ENCODE measurements around the gene ADGRG1. TPM values are rescaled to one million over a fixed set of nuclear protein-coding genes. Genes with fewer than 3 reads are reported as not detected.

Gene ADGRG1
- total RNA-seq, 1 donor from 2014 or later: 13.9 TPM

DNA sequence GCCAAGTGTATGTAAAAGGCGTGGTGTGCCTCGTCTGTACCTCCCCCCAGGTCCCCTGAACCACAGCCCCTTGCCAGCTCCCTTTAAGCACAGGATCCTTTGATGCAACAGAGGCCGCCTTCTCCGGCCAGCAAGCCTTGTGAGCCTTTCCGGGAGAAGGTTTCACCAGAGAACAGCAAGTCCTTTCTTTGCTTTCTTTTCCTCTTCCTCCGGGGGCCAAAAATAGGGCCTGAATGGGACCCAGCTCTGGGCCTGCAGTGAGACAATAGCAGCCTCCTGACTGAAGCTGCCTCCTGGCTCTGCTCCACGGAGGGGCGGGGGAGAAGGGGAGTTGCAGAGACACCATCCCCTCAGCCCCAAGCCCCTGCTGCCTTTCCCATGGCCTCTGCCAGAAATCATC, 9.0 kb downstream of the ADGRG1 start:
- Histone ChIP-seq H4K20me1 (ENCODE audit: insufficient read depth, low read length) (no peaks in the 10 kb centered on the region), H3K9me3 (ENCODE audit: insufficient read depth, low read depth, low read length) (no peaks in the 10 kb centered on the region), H3K36me3 (ENCODE audit: insufficient read depth, low read length) (no peaks in the 10 kb centered on the region), H3K9ac (ENCODE audit: low read length) (no peak overlapping the region), H2AFZ (ENCODE audit: low read depth, low read length) (no peak overlapping the region), H3K4me1 (ENCODE audit: insufficient read depth, low read length) (peaks cover 12% of the 10 kb centered on the region), H3K4me2 (ENCODE audit: low read length) (no peak overlapping the region), H3K27me3 (ENCODE audit: insufficient read depth, low read length) (peaks cover 4% of the 10 kb centered on the region), H3K79me2 (ENCODE audit: insufficient read depth, low read length) (no peaks in the 10 kb centered on the region), H3K4me3 (ENCODE audit: insufficient read depth, low read depth, low read length) (no peak overlapping the region), H3K27ac (ENCODE audit: low read depth, low read length) (no peak overlapping the region)
- DNase-seq (ENCODE audit: low read depth) (no peak), FAIRE-seq (no peak)
- Mint-ChIP-seq H3K4me3 (ENCODE audit: unreplicated experiment) (no peak overlapping the region), H3K4me1 (ENCODE audit: low read depth, unreplicated experiment) (peaks cover 17% of the 10 kb centered on the region), H3K36me3 (ENCODE audit: low read depth, unreplicated experiment) (no peaks in the 10 kb centered on the region), H3K27ac (ENCODE audit: unreplicated experiment) (no peak overlapping the region), H3K27me3 (ENCODE audit: low read depth, unreplicated experiment) (peaks cover 39% of the 10 kb centered on the region), H3K9me3 (ENCODE audit: unreplicated experiment) (no peaks in the 10 kb centered on the region)
- TF ChIP-seq, protein P1, sequence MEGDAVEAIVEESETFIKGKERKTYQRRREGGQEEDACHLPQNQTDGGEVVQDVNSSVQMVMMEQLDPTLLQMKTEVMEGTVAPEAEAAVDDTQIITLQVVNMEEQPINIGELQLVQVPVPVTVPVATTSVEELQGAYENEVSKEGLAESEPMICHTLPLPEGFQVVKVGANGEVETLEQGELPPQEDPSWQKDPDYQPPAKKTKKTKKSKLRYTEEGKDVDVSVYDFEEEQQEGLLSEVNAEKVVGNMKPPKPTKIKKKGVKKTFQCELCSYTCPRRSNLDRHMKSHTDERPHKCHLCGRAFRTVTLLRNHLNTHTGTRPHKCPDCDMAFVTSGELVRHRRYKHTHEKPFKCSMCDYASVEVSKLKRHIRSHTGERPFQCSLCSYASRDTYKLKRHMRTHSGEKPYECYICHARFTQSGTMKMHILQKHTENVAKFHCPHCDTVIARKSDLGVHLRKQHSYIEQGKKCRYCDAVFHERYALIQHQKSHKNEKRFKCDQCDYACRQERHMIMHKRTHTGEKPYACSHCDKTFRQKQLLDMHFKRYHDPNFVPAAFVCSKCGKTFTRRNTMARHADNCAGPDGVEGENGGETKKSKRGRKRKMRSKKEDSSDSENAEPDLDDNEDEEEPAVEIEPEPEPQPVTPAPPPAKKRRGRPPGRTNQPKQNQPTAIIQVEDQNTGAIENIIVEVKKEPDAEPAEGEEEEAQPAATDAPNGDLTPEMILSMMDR (IDR thresholded peaks at IDR 0.05; ENCODE audit: insufficient read depth, low read depth, low read length): no peak
- no peak for TF ChIP-seq EZH2 (IDR thresholded peaks at IDR 0.05; ENCODE audit: insufficient read depth, low read length)

DNA sequence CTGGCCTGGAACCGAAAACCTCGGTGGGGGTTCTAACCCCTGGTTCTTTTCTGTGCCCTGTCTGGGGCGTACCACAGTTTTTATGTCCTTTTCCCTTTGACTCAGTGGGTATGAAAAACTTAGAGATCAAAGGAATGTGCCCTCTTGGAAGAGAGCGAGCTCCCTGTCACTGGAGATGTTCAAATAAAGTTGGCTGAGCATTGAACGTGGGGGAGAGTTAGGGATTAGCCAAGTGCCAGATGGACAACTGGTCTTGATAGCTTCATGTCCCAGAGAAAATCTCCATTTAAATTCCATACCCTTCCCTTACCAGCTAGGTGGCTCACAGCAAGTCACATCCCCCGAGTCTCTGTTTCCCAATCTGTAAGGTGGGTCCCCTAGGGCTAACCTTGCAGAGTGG, 9.5 kb downstream of the ADGRG1 start:
- no peak for FAIRE-seq
- TF ChIP-seq EZH2 (IDR thresholded peaks at IDR 0.05; ENCODE audit: insufficient read depth, low read length): no peak
- TF ChIP-seq, protein P1 (IDR thresholded peaks at IDR 0.05; ENCODE audit: insufficient read depth, low read depth, low read length): no peak
- no peak overlapping the region for H3K27ac ChIP-seq (ENCODE audit: low read depth, low read length)

DNA sequence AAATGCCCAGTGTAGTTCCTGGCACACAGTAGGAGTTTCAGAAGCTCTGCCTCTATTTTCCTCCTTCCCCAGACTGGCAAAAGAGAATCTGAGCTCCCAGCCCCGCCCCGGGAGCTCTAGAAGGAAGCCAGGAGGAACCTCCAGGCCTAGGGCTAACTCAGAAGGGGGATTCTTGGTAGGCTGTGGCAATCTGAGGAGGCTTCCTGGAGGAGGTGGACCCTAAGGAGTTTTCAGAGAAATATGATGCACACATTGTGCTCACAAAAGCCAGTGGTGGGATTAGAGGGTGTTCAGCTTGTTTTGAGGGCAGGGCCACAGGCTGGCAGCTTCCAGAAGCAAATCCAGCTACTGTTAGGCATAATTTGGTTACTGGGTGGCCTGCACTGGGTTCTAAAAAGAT, 10.0 kb downstream of the ADGRG1 start:
- Histone ChIP-seq H3K4me1 (ENCODE audit: insufficient read depth, low read length) (peaks cover 12% of the 10 kb centered on the region), H4K20me1 (ENCODE audit: insufficient read depth, low read length) (no peaks in the 10 kb centered on the region), H3K9ac (ENCODE audit: low read length) (no peak overlapping the region), H3K79me2 (ENCODE audit: insufficient read depth, low read length) (no peaks in the 10 kb centered on the region), H3K27ac (ENCODE audit: low read depth, low read length) (no peak overlapping the region), H3K4me3 (ENCODE audit: insufficient read depth, low read depth, low read length) (no peak overlapping the region), H2AFZ (ENCODE audit: low read depth, low read length) (no peak overlapping the region), H3K9me3 (ENCODE audit: insufficient read depth, low read depth, low read length) (no peaks in the 10 kb centered on the region), H3K27me3 (ENCODE audit: insufficient read depth, low read length) (peaks cover 4% of the 10 kb centered on the region), H3K4me2 (ENCODE audit: low read length) (no peak overlapping the region), H3K36me3 (ENCODE audit: insufficient read depth, low read length) (no peaks in the 10 kb centered on the region)
- peaks cover 39% of the 10 kb centered on the region for H3K27me3 Mint-ChIP-seq (ENCODE audit: low read depth, unreplicated experiment)
- peaks cover 24% of the 10 kb centered on the region for H3K4me1 Mint-ChIP-seq (ENCODE audit: low read depth, unreplicated experiment)
- TF ChIP-seq, protein P1 (IDR thresholded peaks at IDR 0.05; ENCODE audit: insufficient read depth, low read depth, low read length): no peak
- TF ChIP-seq EZH2 (IDR thresholded peaks at IDR 0.05; ENCODE audit: insufficient read depth, low read length): no peak
- no peak overlapping the region for H3K27ac Mint-ChIP-seq (ENCODE audit: unreplicated experiment)
- H3K4me3 Mint-ChIP-seq (ENCODE audit: unreplicated experiment): no peak overlapping the region
- DNase-seq (ENCODE audit: low read depth): no peak
- no peak for FAIRE-seq
- no peaks in the 10 kb centered on the region for H3K36me3 Mint-ChIP-seq (ENCODE audit: low read depth, unreplicated experiment)
- H3K9me3 Mint-ChIP-seq (ENCODE audit: unreplicated experiment): no peaks in the 10 kb centered on the region

More for the DNA sequence above, 9.5 kb downstream of the ADGRG1 start:
- no peak for DNase-seq (ENCODE audit: low read depth)
- Mint-ChIP-seq H3K27me3 (ENCODE audit: low read depth, unreplicated experiment) (peaks cover 39% of the 10 kb centered on the region), H3K27ac (ENCODE audit: unreplicated experiment) (no peak overlapping the region), H3K4me3 (ENCODE audit: unreplicated experiment) (no peak overlapping the region), H3K9me3 (ENCODE audit: unreplicated experiment) (no peaks in the 10 kb centered on the region), H3K4me1 (ENCODE audit: low read depth, unreplicated experiment) (peaks cover 21% of the 10 kb centered on the region), H3K36me3 (ENCODE audit: low read depth, unreplicated experiment) (no peaks in the 10 kb centered on the region)
- Histone ChIP-seq H3K79me2 (ENCODE audit: insufficient read depth, low read length) (no peaks in the 10 kb centered on the region), H3K9ac (ENCODE audit: low read length) (no peak overlapping the region), H3K4me3 (ENCODE audit: insufficient read depth, low read depth, low read length) (no peak overlapping the region), H2AFZ (ENCODE audit: low read depth, low read length) (no peak overlapping the region), H3K9me3 (ENCODE audit: insufficient read depth, low read depth, low read length) (no peaks in the 10 kb centered on the region), H3K4me1 (ENCODE audit: insufficient read depth, low read length) (peaks cover 8% of the 10 kb centered on the region), H3K27me3 (ENCODE audit: insufficient read depth, low read length) (peaks cover 4% of the 10 kb centered on the region), H4K20me1 (ENCODE audit: insufficient read depth, low read length) (no peaks in the 10 kb centered on the region), H3K4me2 (ENCODE audit: low read length) (no peak overlapping the region), H3K36me3 (ENCODE audit: insufficient read depth, low read length) (no peaks in the 10 kb centered on the region)
